GM12878 (cell line): ENCODE results near the gene ABCA2. TPM values are rescaled to one million over a fixed set of nuclear protein-coding genes. Genes with fewer than 3 reads are reported as not detected.

Experiments used
- ATAC-seq: fragments of 200-7000 bp; cut with Tn5 transposase; 3 replicates; pipeline ENCODE4 v1.9.1; 2020; ENCODE audit warnings: mild to moderate bottlenecking, moderate library complexity
- BruUV-seq: library from RNA; stranded (reverse); fragments of 400-500 nt; replicated peaks from 2 replicates; lab custom pipeline; 2021; lab: Mats Ljungman, UMichigan
- CTCF ChIA-PET: fragments of 300-600 bp; sonication (Branson Sonifier 250); formaldehyde crosslinking; extraction: SDS; loops from one replicate; lab custom pipeline; 2021; ENCODE audit warnings: inconsistent platforms; lab: Yijun Ruan, JAX
- POLR2A ChIA-PET: fragments of 350-600 bp; formaldehyde crosslinking; extraction: SDS; loops from one replicate; lab custom pipeline; 2021; ENCODE audit warnings: inconsistent platforms; lab: Charles Lee
- RAD21 ChIA-PET: fragments of 300-600 bp; sonication (Branson Sonifier 250); formaldehyde crosslinking; loops from one replicate; lab custom pipeline; 2023; ENCODE audit warnings: antibody characterized with exemption; ENCODE audit not compliant: unreplicated experiment; lab: Charles Lee
- SMC1A ChIA-PET: fragments of 300-600 bp; sonication (Branson Sonifier 250); formaldehyde crosslinking; loops from one replicate; lab custom pipeline; 2023; ENCODE audit not compliant: unreplicated experiment, uncharacterized antibody; lab: Charles Lee
- DNase-seq: peaks from one replicate; pipeline ENCODE4 v3.0.0-alpha.2; 2011; ENCODE audit warnings: low read depth, low spot score
- FAIRE-seq: peaks from 3 replicates; lab custom pipeline; 2011; peaks lifted over from hg19 to GRCh38; lab: Jason Lieb, UNC
- H2AFZ ChIP-seq: 2 replicates; pipeline ENCODE4 v1.6.0; 2011; ENCODE audit warnings: low read depth, low read length, control low read depth; ENCODE audit not compliant: control insufficient read depth
- H3K27ac ChIP-seq: 2 replicates; pipeline ENCODE4 v1.5.1; 2011; ENCODE audit warnings: control low read depth; ENCODE audit not compliant: control insufficient read depth, insufficient read depth
- H3K27me3 ChIP-seq, 2 experiments: replicated peaks in 1 of 2; 2 replicates each; pipeline versions ENCODE4 v1.6.0 to v1.6.1; 2011; ENCODE audit warnings: low read length in 1 of 2; ENCODE audit not compliant: control insufficient read depth in 2 of 2, insufficient read depth in 2 of 2
- H3K36me3 ChIP-seq, 2 experiments: 2 replicates each; pipeline ENCODE4 v1.5.1; 2011; ENCODE audit warnings: low read length in 1 of 2; ENCODE audit not compliant: control insufficient read depth in 2 of 2, insufficient read depth in 2 of 2
- H3K4me1 ChIP-seq: 2 replicates; pipeline ENCODE4 v1.6.1; 2011; ENCODE audit warnings: mild to moderate bottlenecking, low read length, moderate library complexity, mixed read lengths; ENCODE audit not compliant: control insufficient read depth, insufficient read depth
- H3K4me2 ChIP-seq: 2 replicates; pipeline ENCODE4 v1.6.0; 2011; ENCODE audit warnings: control low read depth; ENCODE audit not compliant: control insufficient read depth, insufficient read depth
- H3K4me3 ChIP-seq: fragments of 200-600 bp; sonication (generic); 2 replicates; pipeline ENCODE4 v1.5.1; 2016
- H3K79me2 ChIP-seq: 2 replicates; pipeline ENCODE4 v1.6.0; 2011; ENCODE audit warnings: low read length; ENCODE audit not compliant: control insufficient read depth, insufficient read depth
- H3K9ac ChIP-seq: 2 replicates; pipeline ENCODE4 v1.8.0; 2011; ENCODE audit warnings: low read length, control low read depth, mixed read lengths; ENCODE audit not compliant: control insufficient read depth, insufficient read depth
- H3K9me3 ChIP-seq: replicated peaks from 3 replicates; pipeline ENCODE4 v1.5.1; 2011; ENCODE audit warnings: mild to moderate bottlenecking, low read length; ENCODE audit not compliant: control insufficient read depth, insufficient read depth
- H4K20me1 ChIP-seq: 2 replicates; pipeline ENCODE4 v1.6.0; 2011; ENCODE audit not compliant: control insufficient read depth, insufficient read depth
- EZH2 ChIP-seq: IDR thresholded peaks from 2 replicates; pipeline ENCODE4 v1.6.1; 2012; ENCODE audit warnings: low read depth, mild to moderate bottlenecking, control low read depth, inconsistent platforms, low read length, borderline replicate concordance; ENCODE audit not compliant: control insufficient read depth
- IKZF1 ChIP-seq: fragments of 450-650 bp; conservative IDR thresholded peaks from 2 replicates; pipeline ENCODE4 v1.6.1; 2017; ENCODE audit warnings: antibody characterized with exemption, mild to moderate bottlenecking
- KAT2A ChIP-seq: conservative IDR thresholded peaks from 2 replicates; pipeline ENCODE4 v1.6.1; 2011; ENCODE audit warnings: low read depth, low read length; ENCODE audit not compliant: control insufficient read depth
- KLF5 ChIP-seq: fragments of 450-650 bp; IDR thresholded peaks from 2 replicates; pipeline ENCODE4 v1.6.1; 2014; ENCODE audit warnings: mild to moderate bottlenecking; ENCODE audit not compliant: partially characterized antibody
- SREBF1 ChIP-seq: IDR thresholded peaks from 2 replicates; pipeline ENCODE4 v1.6.1; 2012; ENCODE audit warnings: mild to moderate bottlenecking, low read length
- TCF3 ChIP-seq: IDR thresholded peaks from 2 replicates; pipeline ENCODE4 v1.6.1; 2012; ENCODE audit warnings: low read depth, mild to moderate bottlenecking, low read length, borderline replicate concordance; ENCODE audit not compliant: insufficient read depth
- ZNF24 ChIP-seq: fragments of 450-650 bp; IDR thresholded peaks from 2 replicates; pipeline ENCODE4 v1.6.1; 2017; ENCODE audit warnings: antibody characterized with exemption, mild to moderate bottlenecking
- ZNF384 ChIP-seq: IDR thresholded peaks from 2 replicates; pipeline ENCODE4 v1.6.1; 2012; ENCODE audit warnings: low read depth, mild to moderate bottlenecking, low read length, improper control_type of control experiment, borderline replicate concordance
- WGBS: methylation state at CpG from one replicate; pipeline ENCODE4 v1.1.6; 2016; ENCODE audit warnings: low lambda C conversion rate; ENCODE audit not compliant: insufficient replicate concordance, insufficient coverage; ENCODE audit errors: missing lambda C conversion rate; 5-methylcytosine and 5-hydroxymethylcytosine counted together
- in situ Hi-C: fragments of 300-500 bp; cut with MboI; formaldehyde crosslinking; loops from 9 replicates; pipeline ENCODE4 v1.14.3; 2018; ENCODE audit warnings: mixed read lengths
- intact Hi-C: fragments of 100-400 bp; cut with micrococcal nuclease; formaldehyde crosslinking; loops from one replicate; pipeline ENCODE4 v1.14.2; 2022; ENCODE audit not compliant: unreplicated experiment
- polyA plus RNA-seq, 11 experiments: library from polyadenylated mRNA; depleted of rRNA in 4 of 11; unstranded in 6 of 11; stranded (reverse) in 5 of 11; fragments of >200 nt; fragmentation: Nextera tagmentation in 4 of 11; fragmentation: Illumina TruSeq in 1 of 11; extraction: Ambion mirVana in 4 of 11; extraction: Trizol in 1 of 11; gene quantifications; 1 replicate in 1 of 11; 2 replicates in 10 of 11; pipeline versions ENCODE4 v1.2.1 to v1.2.3, GENCODE V29; 2011 to 2016; ENCODE audit warnings: inconsistent platforms in 2 of 11, missing spikeins in 2 of 11, low read depth in 1 of 11
- total RNA-seq, 4 experiments: library from RNA; depleted of rRNA in 3 of 4; stranded (reverse); fragments of >200 nt in 3 of 4; fragmentation: Illumina TruSeq in 1 of 4; extraction: Trizol in 1 of 4; gene quantifications; 2 replicates each; pipeline versions ENCODE4 v1.2.1 to v1.2.3, GENCODE V29; 2013 to 2021
- TF ChIP-seq, protein P1 (sequence below): IDR thresholded peaks from 2 replicates; pipeline ENCODE4 v1.6.1; 2012; ENCODE audit warnings: low read depth, low read length, improper control_type of control experiment
- TF ChIP-seq, protein P2 (sequence below): fragments of 450-650 bp; IDR thresholded peaks from 2 replicates; pipeline ENCODE4 v1.6.1; 2018; ENCODE audit warnings: borderline replicate concordance, mild to moderate bottlenecking; ENCODE audit not compliant: partially characterized antibody

The ABCA2 gene
- total and polyA plus RNA-seq, 10 of the 15 experiments (the other 5 are each of a cell fraction or from before 2014, with no cell fraction given), result 0.13 to 2.6 (median 0.71) TPM; not detected in 2

DNA sequence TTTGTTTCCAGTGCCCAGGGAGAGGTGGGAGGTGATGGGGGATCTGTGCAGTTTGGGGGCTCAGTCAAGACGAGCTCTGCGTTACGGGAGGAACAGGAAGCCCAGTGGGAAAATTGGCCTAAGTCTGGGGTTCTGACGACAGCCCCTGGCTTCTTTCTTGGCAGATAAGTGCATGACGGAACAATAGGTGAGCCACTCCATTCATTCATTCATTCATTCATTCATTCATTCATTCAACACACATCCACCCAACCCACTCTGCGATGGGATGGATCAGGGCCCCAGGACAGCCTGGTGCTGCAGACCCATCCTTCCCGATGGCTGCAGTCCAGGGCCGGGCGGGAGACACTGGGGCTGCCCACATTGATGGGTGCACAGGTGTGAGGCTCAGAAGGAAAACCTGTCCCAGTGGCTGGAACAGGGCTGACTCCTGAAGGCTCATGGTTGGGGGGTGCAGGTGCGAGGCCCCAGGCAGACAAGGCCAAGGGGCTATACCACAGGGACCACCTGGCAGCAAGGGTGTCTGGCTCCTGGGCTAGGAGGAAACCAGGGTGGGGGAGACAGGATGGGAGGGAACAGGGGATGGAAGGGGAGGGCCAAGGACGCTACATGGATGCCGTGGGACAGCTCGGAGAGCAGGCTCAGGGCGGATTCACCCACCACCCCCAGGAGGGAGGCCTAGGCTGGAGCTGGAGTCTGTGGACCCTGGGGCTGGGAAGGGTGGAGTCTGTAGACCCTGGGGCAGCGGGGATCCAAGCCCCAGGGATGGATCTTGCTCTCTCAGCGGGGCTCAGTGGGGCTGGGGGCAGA lies 47.2 kb downstream of the ABCA2 start:
- no peak overlapping the region for H3K9ac ChIP-seq

DNA sequence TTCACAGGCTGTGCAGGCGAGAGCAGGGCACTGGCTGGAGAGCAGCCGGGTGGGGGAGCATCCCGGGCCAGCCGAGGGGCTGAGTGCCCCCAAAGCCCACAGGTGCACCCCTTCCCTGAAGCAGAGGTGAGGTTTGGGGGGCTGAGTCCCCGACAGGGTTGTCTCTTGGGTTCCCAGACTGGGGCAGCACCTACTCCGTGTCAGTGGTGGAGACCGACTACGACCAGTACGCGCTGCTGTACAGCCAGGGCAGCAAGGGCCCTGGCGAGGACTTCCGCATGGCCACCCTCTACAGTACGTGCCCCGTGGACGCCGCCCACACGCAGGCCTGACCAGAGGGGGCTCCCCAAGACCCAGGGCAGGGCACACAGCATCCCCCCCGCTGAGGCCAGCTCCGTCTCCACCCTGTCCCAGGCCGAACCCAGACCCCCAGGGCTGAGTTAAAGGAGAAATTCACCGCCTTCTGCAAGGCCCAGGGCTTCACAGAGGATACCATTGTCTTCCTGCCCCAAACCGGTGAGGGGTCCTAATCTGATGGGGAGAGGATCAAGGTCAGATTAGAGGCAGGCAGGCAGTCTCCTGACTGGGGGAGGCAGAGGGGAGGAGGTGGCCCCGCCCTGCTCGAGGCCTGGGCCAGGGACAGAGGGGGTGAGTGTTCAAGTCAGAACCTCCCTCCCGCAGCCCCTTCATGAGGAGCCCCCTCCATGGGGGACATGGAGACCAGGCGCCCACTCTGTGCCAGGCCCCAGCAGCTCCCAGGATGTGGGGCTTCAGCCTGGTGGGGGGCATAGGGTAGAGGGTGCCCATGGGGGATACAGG lies 48.1 kb downstream of the ABCA2 start:
- POLR2A ChIA-PET, result no interaction called here

More for the DNA sequence above, 47.2 kb downstream of the ABCA2 start:
- ATAC-seq (no peak), FAIRE-seq (no peak), DNase-seq (no peak)
- ChIA-PET CTCF (no interaction called here), POLR2A (no interaction called here), RAD21 (no interaction called here), SMC1A (no interaction called here)
- in situ Hi-C loops, result no loop called here
- Histone ChIP-seq H2AFZ (no peak overlapping the region), H3K4me3 (no peak overlapping the region), H3K36me3 (no peaks in the 10 kb centered on the region), H3K4me1 (no peaks in the 10 kb centered on the region), H3K9me3 (no peaks in the 10 kb centered on the region), H3K4me2 (no peak overlapping the region), H3K79me2 (no peaks in the 10 kb centered on the region), H4K20me1 (peaks cover 3% of the 10 kb centered on the region; the same call in 1 of the 2 replicates), H3K27ac (no peak overlapping the region), H3K27me3 (peaks cover under 1 to 6% of the 10 kb centered on the region in 2 experiments)
- TF ChIP-seq ZNF24, result peak; percentile 76
- TF ChIP-seq, protein P1, sequence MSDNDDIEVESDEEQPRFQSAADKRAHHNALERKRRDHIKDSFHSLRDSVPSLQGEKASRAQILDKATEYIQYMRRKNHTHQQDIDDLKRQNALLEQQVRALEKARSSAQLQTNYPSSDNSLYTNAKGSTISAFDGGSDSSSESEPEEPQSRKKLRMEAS, result no peak
- no TSS peak for BruUV-seq
- WGBS, result 51% methylated on average over 16 of the region's 16 CpGs
- intact Hi-C loops, result no loop called here

More for the DNA sequence above, 48.1 kb downstream of the ABCA2 start:
- RAD21 ChIA-PET, result no interaction called here
- no peak overlapping the region for H3K9ac ChIP-seq
- no peak for FAIRE-seq
- no peak overlapping the region for H2AFZ ChIP-seq
- in situ Hi-C loops, result no loop called here
- no TSS peak for BruUV-seq
- no peak for TF ChIP-seq TCF3
- TF ChIP-seq, protein P2, sequence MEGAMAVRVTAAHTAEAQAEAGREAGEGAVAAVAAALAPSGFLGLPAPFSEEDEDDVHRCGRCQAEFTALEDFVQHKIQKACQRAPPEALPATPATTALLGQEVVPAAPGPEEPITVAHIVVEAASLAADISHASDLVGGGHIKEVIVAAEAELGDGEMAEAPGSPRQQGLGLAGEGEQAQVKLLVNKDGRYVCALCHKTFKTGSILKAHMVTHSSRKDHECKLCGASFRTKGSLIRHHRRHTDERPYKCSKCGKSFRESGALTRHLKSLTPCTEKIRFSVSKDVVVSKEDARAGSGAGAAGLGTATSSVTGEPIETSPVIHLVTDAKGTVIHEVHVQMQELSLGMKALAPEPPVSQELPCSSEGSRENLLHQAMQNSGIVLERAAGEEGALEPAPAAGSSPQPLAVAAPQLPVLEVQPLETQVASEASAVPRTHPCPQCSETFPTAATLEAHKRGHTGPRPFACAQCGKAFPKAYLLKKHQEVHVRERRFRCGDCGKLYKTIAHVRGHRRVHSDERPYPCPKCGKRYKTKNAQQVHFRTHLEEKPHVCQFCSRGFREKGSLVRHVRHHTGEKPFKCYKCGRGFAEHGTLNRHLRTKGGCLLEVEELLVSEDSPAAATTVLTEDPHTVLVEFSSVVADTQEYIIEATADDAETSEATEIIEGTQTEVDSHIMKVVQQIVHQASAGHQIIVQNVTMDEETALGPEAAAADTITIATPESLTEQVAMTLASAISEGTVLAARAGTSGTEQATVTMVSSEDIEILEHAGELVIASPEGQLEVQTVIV, result no peak
- TF ChIP-seq KAT2A, result no peak
- no peak for TF ChIP-seq KLF5
- no peak for TF ChIP-seq EZH2
- TF ChIP-seq SREBF1, result no peak
- TF ChIP-seq ZNF384, result no peak
- no peak for TF ChIP-seq IKZF1
- no peaks in the 10 kb centered on the region for H3K36me3 ChIP-seq
- no peak for DNase-seq
- no peak overlapping the region for H3K4me2 ChIP-seq
- no peaks in the 10 kb centered on the region for H3K79me2 ChIP-seq
- 53% methylated on average over 23 of the region's 26 CpGs for WGBS
- H3K4me1 ChIP-seq, result no peaks in the 10 kb centered on the region
- no peaks in the 10 kb centered on the region for H3K9me3 ChIP-seq
- peaks cover 0 to 6% of the 10 kb centered on the region in 2 experiments; a peak in 3 of 4 replicates for H3K27me3 ChIP-seq
- ATAC-seq, result no peak
- CTCF ChIA-PET, result no interaction called here
- H4K20me1 ChIP-seq, result peaks cover 3% of the 10 kb centered on the region; the same call in 1 of the 2 replicates
- H3K4me3 ChIP-seq, result no peak overlapping the region
- SMC1A ChIA-PET, result no interaction called here
- no peak overlapping the region for H3K27ac ChIP-seq
- intact Hi-C loops, result no loop called here
